CD8-positive, alpha-beta memory T cell (primary cell): ENCODE data around the gene MYBPHL. TPM values are rescaled to one million over a fixed set of nuclear protein-coding genes. Genes with fewer than 3 reads are reported as not detected.

Source experiments
- CTCF ChIA-PET: fragments of 350-600 bp; sonication (Branson Sonifier 250); formaldehyde crosslinking; loops from one replicate; lab custom pipeline; 2021; ENCODE audit warnings: antibody characterized with exemption; lab: Charles Lee
- POLR2A ChIA-PET: fragments of 350-600 bp; sonication (Branson Sonifier 250); formaldehyde crosslinking; loops from one replicate; lab custom pipeline; 2021; ENCODE audit warnings: antibody characterized with exemption; lab: Charles Lee
- DNase-seq, 5 donors: peaks; one replicate each; pipeline versions ENCODE4 v3.0.0 to v3.0.0-alpha.2; 2020 to 2022; ENCODE audit warnings: mixed read lengths in 1 of 5
- H3K27ac ChIP-seq: one replicate; pipeline ENCODE4 v1.7.0; 2013; ENCODE audit warnings: low read depth, mild to moderate bottlenecking, low read length, moderate library complexity
- H3K27me3 ChIP-seq: 2 replicates; pipeline ENCODE4 v1.7.0; 2013; ENCODE audit warnings: low read length, mild to moderate bottlenecking; ENCODE audit not compliant: insufficient read depth, poor library complexity, severe bottlenecking
- H3K36me3 ChIP-seq: 2 replicates; pipeline ENCODE4 v1.7.0; 2013; ENCODE audit warnings: mild to moderate bottlenecking, low read length, moderate library complexity; ENCODE audit not compliant: insufficient read depth
- H3K4me1 ChIP-seq: 2 replicates; pipeline ENCODE4 v1.7.0; 2013; ENCODE audit warnings: mild to moderate bottlenecking, low read length, moderate library complexity; ENCODE audit not compliant: insufficient read depth
- H3K4me3 ChIP-seq: 2 replicates; pipeline ENCODE4 v1.7.0; 2013; ENCODE audit warnings: mild to moderate bottlenecking, low read length
- H3K9me3 ChIP-seq: 2 replicates; pipeline ENCODE4 v1.7.0; 2013; ENCODE audit warnings: mild to moderate bottlenecking, low read length
- H3K27ac Mint-ChIP-seq, 8 donors: one replicate each; pipeline ENCODE4 v1.8.0; 2020 to 2021; ENCODE audit warnings: mixed read lengths in 8 of 8, mild to moderate bottlenecking in 6 of 8, inconsistent platforms in 3 of 8, moderate library complexity in 3 of 8
- H3K27me3 Mint-ChIP-seq, 2 donors: one replicate each; pipeline ENCODE4 v1.8.0; 2020 to 2021; ENCODE audit warnings: mixed read lengths in 2 of 2, mild to moderate bottlenecking in 1 of 2, moderate library complexity in 1 of 2
- H3K36me3 Mint-ChIP-seq, 3 donors: one replicate each; pipeline ENCODE4 v1.8.0; 2020 to 2021; ENCODE audit warnings: mixed read lengths in 3 of 3, inconsistent platforms in 1 of 3, mild to moderate bottlenecking in 1 of 3
- H3K4me1 Mint-ChIP-seq, 3 donors: one replicate each; pipeline ENCODE4 v1.8.0; 2020 to 2021; ENCODE audit warnings: mixed read lengths in 3 of 3, inconsistent platforms in 1 of 3, mild to moderate bottlenecking in 1 of 3
- H3K4me3 Mint-ChIP-seq, 7 donors: one replicate each; pipeline ENCODE4 v1.8.0; 2020 to 2021; ENCODE audit warnings: mixed read lengths in 7 of 7, mild to moderate bottlenecking in 6 of 7, moderate library complexity in 4 of 7, inconsistent platforms in 2 of 7
- H3K9me3 Mint-ChIP-seq, 5 donors: one replicate each; pipeline ENCODE4 v1.8.0; 2020 to 2022; ENCODE audit warnings: mixed read lengths in 5 of 5, mild to moderate bottlenecking in 3 of 5, moderate library complexity in 2 of 5, inconsistent platforms in 1 of 5
- polyA plus RNA-seq: library from polyadenylated mRNA; unstranded; fragments of 300-500 nt; fragmentation: Illumina TruSeq; gene quantifications from one replicate; pipeline ENCODE4 v1.2.3, GENCODE V29; 2021
- total RNA-seq, 2 experiments: library from RNA; stranded (reverse); gene quantifications; one replicate each; pipeline ENCODE4 v1.2.3, GENCODE V29; 2021

The MYBPHL gene, protein sequence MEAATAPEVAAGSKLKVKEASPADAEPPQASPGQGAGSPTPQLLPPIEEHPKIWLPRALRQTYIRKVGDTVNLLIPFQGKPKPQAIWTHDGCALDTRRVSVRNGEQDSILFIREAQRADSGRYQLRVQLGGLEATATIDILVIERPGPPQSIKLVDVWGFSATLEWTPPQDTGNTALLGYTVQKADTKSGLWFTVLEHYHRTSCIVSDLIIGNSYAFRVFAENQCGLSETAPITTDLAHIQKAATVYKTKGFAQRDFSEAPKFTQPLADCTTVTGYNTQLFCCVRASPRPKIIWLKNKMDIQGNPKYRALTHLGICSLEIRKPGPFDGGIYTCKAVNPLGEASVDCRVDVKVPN
- total RNA-seq, result not detected
- polyA plus RNA-seq, result not detected

DNA sequence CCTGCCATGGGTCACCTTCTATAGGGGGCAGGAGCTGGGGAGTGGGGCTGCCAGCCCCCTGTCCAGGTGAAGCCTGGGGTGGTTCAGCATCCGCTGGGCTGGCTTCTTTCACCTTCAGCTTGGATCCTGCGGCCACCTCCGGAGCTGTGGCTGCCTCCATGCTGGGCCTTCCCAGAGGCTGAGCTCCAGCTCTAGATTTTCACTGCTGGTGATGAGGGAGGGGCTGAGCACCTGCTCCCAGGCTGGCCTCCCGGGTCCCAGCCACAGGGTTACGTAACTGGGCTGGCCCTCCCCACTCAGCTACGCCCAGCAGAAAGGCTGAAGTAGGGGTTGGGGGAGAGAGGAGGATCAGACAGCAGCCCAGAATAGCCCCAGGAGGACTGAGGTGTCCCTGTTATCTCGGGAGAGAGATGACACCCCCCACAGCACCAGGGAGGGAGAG is at the start of gene MYBPHL:
Gene MYBPHL (minus strand): TSS at position 180 of the 442 bp plus-strand sequence. CDS start 20 bp downstream, at position 160.
- no peak for DNase-seq
- Mint-ChIP-seq H3K36me3 (no peaks in the 10 kb centered on the region), H3K4me3 (no peak within 1 kb of the TSS), H3K27ac (no peak within 1 kb of the TSS), H3K9me3 (no peaks in the 10 kb centered on the region), H3K4me1 (no peaks in the 10 kb centered on the region), H3K27me3 (peaks cover 11 to 17% of the 10 kb centered on the region in 2 donors)
- H3K9me3 ChIP-seq, result no peaks in the 10 kb centered on the region
- no peak within 1 kb of the TSS for H3K27ac ChIP-seq
- H3K4me1 ChIP-seq, result no peaks in the 10 kb centered on the region
- H3K36me3 ChIP-seq, result no peaks in the 10 kb centered on the region
- no peak within 1 kb of the TSS for H3K4me3 ChIP-seq
- ChIA-PET CTCF (interaction anchor here (1.3 to 3.5 kb wide), 2 partner anchors 11 to 24 kb away, joined by 3 to 12 read pairs; partner anchors contain the start of gene PSRC1), POLR2A (no interaction called here)
- H3K27me3 ChIP-seq, result no peaks in the 10 kb centered on the region

GRCh38 chr1:109356505-109356904 is 49.7 kb upstream of the MYBPHL start:
- no peak overlapping the region for H3K27ac Mint-ChIP-seq
- H3K9me3 ChIP-seq, result no peaks in the 10 kb centered on the region
- ChIA-PET POLR2A (no interaction called here), CTCF (interaction anchor here (1.0 kb wide), 1 partner anchor 9 kb away, joined by 3 read pairs; no protein-coding TSS in a partner anchor)
- H3K4me1 Mint-ChIP-seq, result no peaks in the 10 kb centered on the region
- H3K9me3 Mint-ChIP-seq, result no peaks in the 10 kb centered on the region
- no peaks in the 10 kb centered on the region for H3K27me3 ChIP-seq
- no peak overlapping the region for H3K4me3 Mint-ChIP-seq
- no peaks in the 10 kb centered on the region for H3K4me1 ChIP-seq
- no peak overlapping the region for H3K4me3 ChIP-seq
- H3K27ac ChIP-seq, result no peak overlapping the region
- peaks cover 5 to 14% of the 10 kb centered on the region in 2 donors for H3K27me3 Mint-ChIP-seq
- no peaks in the 10 kb centered on the region for H3K36me3 ChIP-seq
- DNase-seq, result no peak
- no peaks in the 10 kb centered on the region for H3K36me3 Mint-ChIP-seq

GRCh38 chr1:109354929-109355328 is 48.1 kb upstream of the MYBPHL start:
- CTCF ChIA-PET, result no interaction called here
- Mint-ChIP-seq H3K27me3 (peaks cover 5 to 11% of the 10 kb centered on the region in 2 donors), H3K9me3 (no peaks in the 10 kb centered on the region), H3K4me3 (no peak overlapping the region), H3K4me1 (no peaks in the 10 kb centered on the region), H3K36me3 (no peaks in the 10 kb centered on the region), H3K27ac (no peak overlapping the region)
- no peaks in the 10 kb centered on the region for H3K36me3 ChIP-seq
- no peaks in the 10 kb centered on the region for H3K9me3 ChIP-seq
- no peak for DNase-seq
- no peaks in the 10 kb centered on the region for H3K4me1 ChIP-seq
- no peak overlapping the region for H3K4me3 ChIP-seq
- POLR2A ChIA-PET, result no interaction called here
- H3K27me3 ChIP-seq, result no peaks in the 10 kb centered on the region
- no peak overlapping the region for H3K27ac ChIP-seq

- no peak for DNase-seq
- no peaks in the 10 kb centered on the region for H3K36me3 Mint-ChIP-seq
- no peak overlapping the region for H3K27ac Mint-ChIP-seq
- no peaks in the 10 kb centered on the region for H3K4me1 Mint-ChIP-seq
- H3K36me3 ChIP-seq, result no peaks in the 10 kb centered on the region
- H3K27me3 ChIP-seq, result no peaks in the 10 kb centered on the region
- ChIA-PET POLR2A (no interaction called here), CTCF (no interaction called here)
- no peak overlapping the region for H3K4me3 Mint-ChIP-seq
- H3K9me3 Mint-ChIP-seq, result no peaks in the 10 kb centered on the region
- peaks cover 3% of the 10 kb centered on the region in 2 donors for H3K27me3 Mint-ChIP-seq
- no peak overlapping the region for H3K27ac ChIP-seq
- no peaks in the 10 kb centered on the region for H3K4me1 ChIP-seq
- H3K9me3 ChIP-seq, result no peaks in the 10 kb centered on the region
- H3K4me3 ChIP-seq, result no peak overlapping the region
Observed at GRCh38 chr1:109351457-109351856, 44.6 kb upstream of the MYBPHL start.

DNA sequence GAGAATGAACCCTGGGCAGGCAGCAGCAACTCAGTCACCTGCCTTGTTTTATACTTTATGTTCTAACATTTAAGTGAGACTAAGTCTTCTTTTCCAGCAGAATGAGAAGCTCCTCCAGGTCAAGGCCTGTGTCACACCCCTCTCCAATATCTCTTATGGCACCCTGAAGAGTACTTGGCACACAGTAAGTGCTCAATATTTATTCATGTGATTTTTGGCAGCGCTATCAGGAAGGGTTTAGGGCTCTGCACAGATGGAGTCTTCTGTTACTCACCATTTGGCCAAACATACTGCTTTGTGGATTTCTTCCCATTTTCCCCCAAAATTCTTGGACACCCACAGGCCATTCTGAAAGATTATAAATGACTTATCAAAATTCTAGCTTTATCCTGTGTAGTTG is 43.8 kb upstream of the MYBPHL start:
- Histone ChIP-seq H3K4me1 (no peaks in the 10 kb centered on the region), H3K27me3 (no peaks in the 10 kb centered on the region), H3K4me3 (no peak overlapping the region), H3K9me3 (no peaks in the 10 kb centered on the region), H3K36me3 (no peaks in the 10 kb centered on the region), H3K27ac (no peak overlapping the region)
- Mint-ChIP-seq H3K9me3 (no peaks in the 10 kb centered on the region), H3K4me1 (no peaks in the 10 kb centered on the region), H3K27ac (no peak overlapping the region), H3K36me3 (no peaks in the 10 kb centered on the region), H3K4me3 (no peak overlapping the region), H3K27me3 (peaks cover 3% of the 10 kb centered on the region in 2 donors)
- ChIA-PET CTCF (no interaction called here), POLR2A (no interaction called here)
- DNase-seq, result no peak

DNA sequence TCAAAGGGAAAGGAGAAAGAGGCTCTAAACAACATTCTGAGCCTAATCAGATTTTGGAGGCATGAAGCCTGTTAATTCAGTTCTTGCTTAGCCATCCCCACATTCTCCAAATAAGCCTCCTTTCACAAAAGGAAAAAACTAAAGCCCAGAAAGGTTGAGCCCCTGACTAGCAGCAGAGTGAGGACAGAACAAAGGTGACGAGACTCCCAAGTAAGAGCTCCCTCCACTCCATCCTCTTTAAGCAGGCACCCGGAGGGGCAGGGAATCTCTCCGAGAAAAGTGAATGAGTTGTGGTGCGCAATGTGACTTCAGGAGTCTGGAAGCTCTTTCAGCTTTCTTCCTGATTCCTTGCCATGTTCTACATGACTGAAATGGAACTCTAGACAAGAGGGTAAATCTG is 43.4 kb upstream of the MYBPHL start:
- Histone ChIP-seq H3K4me1 (no peaks in the 10 kb centered on the region), H3K27ac (no peak overlapping the region), H3K36me3 (no peaks in the 10 kb centered on the region), H3K27me3 (no peaks in the 10 kb centered on the region), H3K4me3 (no peak overlapping the region), H3K9me3 (no peaks in the 10 kb centered on the region)
- ChIA-PET POLR2A (no interaction called here), CTCF (no interaction called here)
- H3K4me3 Mint-ChIP-seq, result no peak overlapping the region
- no peaks in the 10 kb centered on the region for H3K36me3 Mint-ChIP-seq
- H3K4me1 Mint-ChIP-seq, result no peaks in the 10 kb centered on the region
- peaks cover 3% of the 10 kb centered on the region in 2 donors for H3K27me3 Mint-ChIP-seq
- H3K27ac Mint-ChIP-seq, result peak overlapping the region in 1 of 8 donors; percentile 24
- DNase-seq, result no peak
- no peaks in the 10 kb centered on the region for H3K9me3 Mint-ChIP-seq

GRCh38 chr1:109347511-109347910 is 40.7 kb upstream of the MYBPHL start:
- no peaks in the 10 kb centered on the region for H3K4me1 Mint-ChIP-seq
- no peaks in the 10 kb centered on the region for H3K9me3 Mint-ChIP-seq
- ChIA-PET CTCF (interaction anchor here (0.8 kb wide), 1 partner anchor 9 kb away, joined by 3 read pairs; no protein-coding TSS in a partner anchor), POLR2A (no interaction called here)
- H3K4me3 Mint-ChIP-seq, result no peak overlapping the region
- no peaks in the 10 kb centered on the region for H3K4me1 ChIP-seq
- no peaks in the 10 kb centered on the region for H3K9me3 ChIP-seq
- no peak overlapping the region for H3K27ac Mint-ChIP-seq
- H3K4me3 ChIP-seq, result no peak overlapping the region
- no peaks in the 10 kb centered on the region for H3K27me3 ChIP-seq
- H3K36me3 Mint-ChIP-seq, result peaks cover 0 to 5% (median 0%) of the 10 kb centered on the region in 3 donors
- no peak overlapping the region for H3K27ac ChIP-seq
- DNase-seq, result no peak
- H3K36me3 ChIP-seq, result no peaks in the 10 kb centered on the region
- H3K27me3 Mint-ChIP-seq, result peaks cover 3 to 8% of the 10 kb centered on the region in 2 donors
